Hepatocyte (in vitro differentiated cells): Measurements from ENCODE around the gene KRT38. TPM values are rescaled to one million over a fixed set of nuclear protein-coding genes. Genes with fewer than 3 reads are reported as not detected.

Experiments
- DNase-seq: peaks from one replicate; pipeline ENCODE4 v3.0.0-alpha.2; 2016; ENCODE audit warnings: low spot score
- H2AFZ ChIP-seq: fragments of 200-600 bp; sonication (generic); 2 replicates; pipeline ENCODE4 v1.6.0; 2016; ENCODE audit warnings: antibody characterized with exemption, mild to moderate bottlenecking
- H3K27ac ChIP-seq: fragments of 200-600 bp; sonication (generic); 2 replicates; pipeline ENCODE4 v1.5.1; 2016; ENCODE audit warnings: mild to moderate bottlenecking
- H3K27me3 ChIP-seq: fragments of 200-600 bp; sonication (generic); 2 replicates; pipeline ENCODE4 v1.6.1; 2016
- H3K36me3 ChIP-seq: fragments of 200-600 bp; sonication (generic); replicated peaks from 2 replicates; pipeline ENCODE4 v1.5.1; 2016; ENCODE audit warnings: low read depth; ENCODE audit not compliant: insufficient read depth
- H3K4me1 ChIP-seq: fragments of 200-600 bp; sonication (generic); 2 replicates; pipeline ENCODE4 v1.5.1; 2016; ENCODE audit warnings: mild to moderate bottlenecking, moderate library complexity; ENCODE audit not compliant: insufficient read depth
- H3K4me2 ChIP-seq: fragments of 200-600 bp; sonication (generic); 2 replicates; pipeline ENCODE4 v1.6.0; 2016
- H3K4me3 ChIP-seq: fragments of 200-600 bp; sonication (generic); 2 replicates; pipeline ENCODE4 v1.5.1; 2016; ENCODE audit warnings: mild to moderate bottlenecking
- H3K79me2 ChIP-seq: fragments of 200-600 bp; sonication (generic); 2 replicates; pipeline ENCODE4 v1.6.0; 2017; ENCODE audit warnings: mild to moderate bottlenecking
- H3K9me2 ChIP-seq: fragments of 200-600 bp; sonication (generic); replicated peaks from 2 replicates; pipeline ENCODE4 v1.6.0; 2017; ENCODE audit warnings: mild to moderate bottlenecking; ENCODE audit not compliant: insufficient read depth
- H3K9me3 ChIP-seq: fragments of 200-600 bp; sonication (generic); 2 replicates; pipeline ENCODE4 v1.5.1; 2016; ENCODE audit warnings: low read depth, mild to moderate bottlenecking
- H4K20me1 ChIP-seq: fragments of 200-600 bp; sonication (generic); 2 replicates; pipeline ENCODE4 v1.6.0; 2016; ENCODE audit warnings: mild to moderate bottlenecking; ENCODE audit not compliant: insufficient read depth, poor library complexity, severe bottlenecking
- CTCF ChIP-seq: fragments of 200-600 bp; sonication (generic); IDR thresholded peaks from 2 replicates; pipeline ENCODE4 v1.5.1; 2016; ENCODE audit warnings: antibody characterized with exemption, mild to moderate bottlenecking; ENCODE audit not compliant: poor library complexity
- EZH2 ChIP-seq: fragments of 200-600 bp; sonication (generic); IDR thresholded peaks from 2 replicates; pipeline ENCODE4 v1.6.1; 2016; ENCODE audit warnings: antibody characterized with exemption, mild to moderate bottlenecking, borderline replicate concordance
- EZH2phosphoT487 ChIP-seq: fragments of 200-600 bp; sonication (generic); IDR thresholded peaks from one replicate; pipeline ENCODE4 v1.6.1; 2018; ENCODE audit warnings: antibody characterized with exemption, mild to moderate bottlenecking, low read depth, moderate library complexity; ENCODE audit not compliant: unreplicated experiment, severe bottlenecking
- WGBS: methylation state at CpG from one replicate; pipeline ENCODE4 v1.1.6; 2016; ENCODE audit warnings: low lambda C conversion rate; ENCODE audit errors: missing lambda C conversion rate; 5-methylcytosine and 5-hydroxymethylcytosine counted together
- polyA plus RNA-seq: library from polyadenylated mRNA; unstranded; fragments of >200 nt; fragmentation: Nextera tagmentation; extraction: Ambion mirVana; gene quantifications from 2 replicates; pipeline ENCODE4 v1.2.1, GENCODE V29; 2016
- total RNA-seq: library from RNA; depleted of rRNA; stranded (reverse); fragments of >200 nt; gene quantifications from 2 replicates; pipeline ENCODE4 v1.2.3, GENCODE V29; 2014

Gene KRT38
- total and polyA plus RNA-seq, 2 experiments from 2014 or later: not detected

DNA sequence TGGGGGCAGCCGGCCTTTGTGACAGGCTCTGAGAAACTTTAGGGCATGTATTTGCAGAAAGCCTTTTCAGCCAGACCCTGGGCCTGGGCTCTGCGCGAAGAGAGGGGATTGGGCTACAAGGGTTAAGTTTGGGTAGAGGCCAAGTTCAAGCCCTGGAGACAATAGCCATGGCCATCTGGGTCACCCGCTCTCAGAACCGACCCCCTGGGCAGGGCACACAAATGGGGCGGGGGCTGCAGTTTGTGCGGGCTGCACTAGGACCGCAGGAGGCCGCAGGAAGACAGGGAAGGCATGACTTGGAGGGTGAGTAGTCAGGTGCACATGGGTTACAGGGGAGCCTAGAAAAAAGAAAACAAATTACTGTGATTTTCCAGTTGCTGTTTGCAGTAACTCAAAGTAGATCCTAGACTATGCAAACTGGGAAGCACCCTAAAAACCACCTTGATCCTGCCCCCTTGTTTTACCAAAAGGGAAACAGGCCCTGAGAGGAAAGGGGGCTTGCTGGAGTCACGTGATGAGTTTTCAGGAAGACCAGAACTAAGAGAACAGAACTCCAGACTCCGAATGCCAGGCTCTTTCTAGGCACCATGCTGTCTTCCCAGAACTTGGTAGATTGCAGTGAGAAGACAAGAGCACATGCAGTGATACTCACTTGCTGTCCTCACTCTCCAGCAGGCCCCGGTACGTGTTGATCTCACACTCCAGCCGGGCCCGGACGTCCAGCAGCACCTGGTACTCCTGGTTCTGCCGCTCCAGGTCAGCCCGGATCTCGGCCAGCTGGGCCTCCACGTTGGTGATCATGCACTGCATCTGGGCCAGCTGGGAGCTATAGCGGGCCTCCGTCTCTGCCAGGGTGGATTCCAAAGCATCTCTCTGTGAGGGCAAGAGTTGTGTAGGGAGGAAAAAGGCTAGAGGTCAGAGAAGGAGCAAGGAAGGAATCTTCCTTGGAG is 36.4 kb upstream of the KRT38 start:
- Histone ChIP-seq H3K79me2 (no peaks in the 10 kb centered on the region), H3K9me3 (no peaks in the 10 kb centered on the region), H3K9me2 (no peaks in the 10 kb centered on the region), H3K4me1 (no peaks in the 10 kb centered on the region), H3K27me3 (no peaks in the 10 kb centered on the region), H3K27ac (no peak overlapping the region), H2AFZ (no peak overlapping the region), H3K4me3 (no peak overlapping the region), H4K20me1 (no peaks in the 10 kb centered on the region), H3K4me2 (no peak overlapping the region), H3K36me3 (no peaks in the 10 kb centered on the region)
- no peak for DNase-seq
- WGBS: 94% methylated on average over 22 of the region's 22 CpGs
- TF ChIP-seq CTCF: no peak
- TF ChIP-seq EZH2: no peak
- TF ChIP-seq EZH2phosphoT487: no peak

GRCh38 chr17:41475421-41475820 is 34.6 kb upstream of the KRT38 start:
- no peaks in the 10 kb centered on the region for H3K4me1 ChIP-seq
- H2AFZ ChIP-seq: no peak overlapping the region
- H3K27me3 ChIP-seq: no peaks in the 10 kb centered on the region
- H3K9me3 ChIP-seq: no peaks in the 10 kb centered on the region
- H3K9me2 ChIP-seq: no peaks in the 10 kb centered on the region
- H3K4me2 ChIP-seq: no peak overlapping the region
- no peaks in the 10 kb centered on the region for H3K79me2 ChIP-seq
- H3K27ac ChIP-seq: no peak overlapping the region
- no peak for DNase-seq
- H3K4me3 ChIP-seq: no peak overlapping the region
- H4K20me1 ChIP-seq: no peaks in the 10 kb centered on the region
- H3K36me3 ChIP-seq: no peaks in the 10 kb centered on the region
- 92% methylated on average over 4 of the region's 4 CpGs for WGBS
- no peak for TF ChIP-seq EZH2
- no peak for TF ChIP-seq CTCF
- TF ChIP-seq EZH2phosphoT487: no peak

GRCh38 chr17:41474863-41475262 is 34.1 kb upstream of the KRT38 start:
- Histone ChIP-seq H3K4me2 (no peak overlapping the region), H3K27me3 (no peaks in the 10 kb centered on the region), H3K27ac (no peak overlapping the region), H2AFZ (no peak overlapping the region), H3K79me2 (no peaks in the 10 kb centered on the region), H3K9me2 (no peaks in the 10 kb centered on the region), H4K20me1 (no peaks in the 10 kb centered on the region), H3K9me3 (no peaks in the 10 kb centered on the region), H3K36me3 (no peaks in the 10 kb centered on the region), H3K4me1 (no peaks in the 10 kb centered on the region), H3K4me3 (no peak overlapping the region)
- WGBS: 81% methylated on average over 8 of the region's 8 CpGs
- no peak for TF ChIP-seq EZH2phosphoT487
- no peak for TF ChIP-seq EZH2
- TF ChIP-seq CTCF: no peak
- DNase-seq: no peak
